Measurements from ENCODE around the gene DTNB. TPM values are rescaled to one million over a fixed set of nuclear protein-coding genes. Genes with fewer than 3 reads are reported as not detected.
"Not testable (repeated sequence)": the region's sequence is repeated elsewhere in the genome, so short reads cannot be mapped to it uniquely, and the experiment has no call there.

The DTNB gene
- total RNA-seq, 2 donors from 2014 or later: 4.3 to 4.4 TPM

- Histone ChIP-seq H3K4me3 (no peak overlapping the region), H3K4me1 (no peaks in the 10 kb centered on the region)
- TF ChIP-seq, protein P1, sequence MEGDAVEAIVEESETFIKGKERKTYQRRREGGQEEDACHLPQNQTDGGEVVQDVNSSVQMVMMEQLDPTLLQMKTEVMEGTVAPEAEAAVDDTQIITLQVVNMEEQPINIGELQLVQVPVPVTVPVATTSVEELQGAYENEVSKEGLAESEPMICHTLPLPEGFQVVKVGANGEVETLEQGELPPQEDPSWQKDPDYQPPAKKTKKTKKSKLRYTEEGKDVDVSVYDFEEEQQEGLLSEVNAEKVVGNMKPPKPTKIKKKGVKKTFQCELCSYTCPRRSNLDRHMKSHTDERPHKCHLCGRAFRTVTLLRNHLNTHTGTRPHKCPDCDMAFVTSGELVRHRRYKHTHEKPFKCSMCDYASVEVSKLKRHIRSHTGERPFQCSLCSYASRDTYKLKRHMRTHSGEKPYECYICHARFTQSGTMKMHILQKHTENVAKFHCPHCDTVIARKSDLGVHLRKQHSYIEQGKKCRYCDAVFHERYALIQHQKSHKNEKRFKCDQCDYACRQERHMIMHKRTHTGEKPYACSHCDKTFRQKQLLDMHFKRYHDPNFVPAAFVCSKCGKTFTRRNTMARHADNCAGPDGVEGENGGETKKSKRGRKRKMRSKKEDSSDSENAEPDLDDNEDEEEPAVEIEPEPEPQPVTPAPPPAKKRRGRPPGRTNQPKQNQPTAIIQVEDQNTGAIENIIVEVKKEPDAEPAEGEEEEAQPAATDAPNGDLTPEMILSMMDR (IDR thresholded peaks at IDR 0.05): no peak
These were observed 134.2 kb downstream of the DTNB start for GRCh38 chr2:25539136-25539535.

DNA sequence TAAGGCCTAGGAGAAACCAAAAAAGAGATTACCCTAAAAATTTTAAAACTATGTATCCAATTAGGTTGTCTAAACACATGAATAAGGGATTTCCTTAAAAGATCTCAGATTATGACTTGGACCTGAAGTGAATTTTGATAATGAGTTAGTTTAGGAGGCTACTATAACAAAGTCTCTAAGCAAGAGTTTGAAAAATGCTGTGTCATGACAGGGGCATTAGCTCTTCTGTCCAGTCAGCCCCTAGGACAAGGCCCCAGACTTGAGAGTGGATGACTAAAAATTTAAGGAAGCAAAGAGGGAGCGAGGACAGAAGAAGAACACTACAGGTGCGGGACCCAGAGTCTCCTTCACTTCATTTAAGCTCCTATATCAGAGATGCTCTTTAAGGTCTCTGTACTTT is 135.9 kb downstream of the DTNB start:
- H3K27ac ChIP-seq: no peak overlapping the region
- TF ChIP-seq, protein P1 (IDR thresholded peaks at IDR 0.05): no peak

More at GRCh38 chr2:25539136-25539535, 134.2 kb downstream of the DTNB start:
- no peaks in the 10 kb centered on the region for H3K36me3 ChIP-seq
- no peaks in the 10 kb centered on the region for H3K27me3 ChIP-seq
- H3K9me3 ChIP-seq: no peaks in the 10 kb centered on the region
- no peak for DNase-seq (ENCODE audit: low spot score)
- H3K27ac ChIP-seq: no peak overlapping the region

DNA sequence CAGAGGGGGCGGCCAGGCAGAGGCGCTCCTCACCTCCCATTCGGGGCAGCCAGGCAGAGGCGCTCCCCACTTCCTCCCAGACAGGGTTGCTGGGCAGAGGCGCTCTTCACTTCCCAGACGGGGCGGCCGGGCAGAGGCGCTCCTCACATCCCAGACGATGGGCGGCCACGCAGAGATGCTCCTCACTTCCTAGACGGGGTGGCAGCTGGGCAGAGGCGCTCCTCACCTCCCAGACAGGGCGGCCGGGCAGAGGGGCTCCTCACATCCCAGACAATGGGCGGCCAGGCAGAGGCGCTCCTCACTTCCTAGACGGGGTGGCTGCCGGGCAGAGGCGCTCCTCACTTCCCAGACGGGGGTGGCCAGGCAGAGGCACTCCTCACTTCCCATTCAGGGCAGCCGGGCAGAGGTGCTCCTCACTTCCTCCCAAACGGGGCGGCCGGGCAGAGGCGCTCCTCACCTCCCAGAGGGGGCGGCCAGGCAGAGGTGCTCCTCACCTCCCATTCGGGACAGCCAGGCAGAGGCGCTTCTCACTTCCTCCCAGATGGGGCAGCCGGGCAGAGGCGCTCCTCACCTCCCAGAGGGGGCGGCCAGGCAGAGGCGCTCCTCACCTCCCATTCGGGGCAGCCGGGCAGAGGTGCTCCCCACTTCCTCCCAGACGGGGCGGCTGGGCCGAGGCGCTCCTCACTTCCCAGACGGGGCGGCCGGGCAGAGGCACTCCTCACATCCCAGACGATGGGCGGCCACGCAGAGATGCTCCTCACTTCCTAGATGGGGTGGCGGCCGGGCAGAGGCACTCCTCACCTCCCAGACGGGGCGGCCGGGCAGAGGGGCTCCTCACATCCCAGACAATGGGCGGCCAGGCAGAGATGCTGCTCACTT is 137.7 kb downstream of the DTNB start:
- not testable (repeated sequence) for H3K4me3 ChIP-seq; H3K4me1 ChIP-seq; H3K27ac ChIP-seq; H3K9me3 ChIP-seq; DNase-seq (ENCODE audit: low spot score); H3K36me3 ChIP-seq; H3K27me3 ChIP-seq

More for the DNA sequence above, 135.9 kb downstream of the DTNB start:
- Histone ChIP-seq H3K27me3 (no peaks in the 10 kb centered on the region), H3K9me3 (no peaks in the 10 kb centered on the region), H3K36me3 (no peaks in the 10 kb centered on the region), H3K4me3 (no peak overlapping the region), H3K4me1 (no peaks in the 10 kb centered on the region)
- DNase-seq (ENCODE audit: low spot score): no peak

GRCh38 chr2:25534937-25535336 is 138.4 kb downstream of the DTNB start:
- DNase-seq (ENCODE audit: low spot score); H3K9me3 ChIP-seq; H3K27me3 ChIP-seq; H3K36me3 ChIP-seq; H3K27ac ChIP-seq; H3K4me1 ChIP-seq; H3K4me3 ChIP-seq: not testable (repeated sequence)

- Histone ChIP-seq H3K36me3 (no peaks in the 10 kb centered on the region), H3K9me3 (no peaks in the 10 kb centered on the region), H3K4me3 (no peak overlapping the region), H3K27ac (no peak overlapping the region), H3K4me1 (no peaks in the 10 kb centered on the region), H3K27me3 (no peaks in the 10 kb centered on the region)
- no peak for DNase-seq (ENCODE audit: low spot score)
- TF ChIP-seq, protein P1 (IDR thresholded peaks at IDR 0.05): no peak
These were observed 138.9 kb downstream of the DTNB start for GRCh38 chr2:25534455-25534854.

GRCh38 chr2:25533771-25534170 is 139.6 kb downstream of the DTNB start:
- not testable (repeated sequence) for H3K36me3 ChIP-seq; DNase-seq (ENCODE audit: low spot score); H3K4me1 ChIP-seq; H3K4me3 ChIP-seq; H3K9me3 ChIP-seq; H3K27me3 ChIP-seq; H3K27ac ChIP-seq

DNA sequence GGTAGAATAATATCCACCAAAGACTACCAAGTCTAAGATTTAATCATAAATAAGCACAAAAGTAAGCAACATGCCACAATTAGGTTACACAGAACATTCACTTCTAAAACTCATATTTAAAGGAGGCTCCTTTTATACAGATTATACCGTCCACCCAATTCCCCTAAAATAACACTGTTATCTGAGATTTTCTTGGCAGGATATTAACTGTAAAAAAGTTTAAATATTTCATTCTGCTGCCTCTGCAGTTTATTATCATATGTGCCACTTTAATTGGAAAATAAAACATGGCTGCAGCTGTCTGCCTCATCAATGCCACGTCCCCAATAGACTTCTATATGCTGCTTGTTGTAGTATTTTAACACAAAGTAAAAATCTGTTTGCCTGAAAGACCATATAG is 140.9 kb downstream of the DTNB start:
- H3K4me3 ChIP-seq: no peak overlapping the region
- H3K27ac ChIP-seq: no peak overlapping the region
- no peaks in the 10 kb centered on the region for H3K9me3 ChIP-seq
- no peak for DNase-seq (ENCODE audit: low spot score)
- no peaks in the 10 kb centered on the region for H3K4me1 ChIP-seq
- TF ChIP-seq, protein P1 (IDR thresholded peaks at IDR 0.05): no peak
- H3K27me3 ChIP-seq: no peaks in the 10 kb centered on the region
- H3K36me3 ChIP-seq: no peaks in the 10 kb centered on the region

Measured in right atrium auricular region (tissue), 2 donors.